Neural cell (in vitro differentiated cells): ENCODE results near the gene CLDN14. TPM values are rescaled to one million over a fixed set of nuclear protein-coding genes. Genes with fewer than 3 reads are reported as not detected.

Source experiments
- H2AFZ ChIP-seq: fragments of 200-600, 300-800 bp; sonication (generic), shearing (Covaris generic); 2 replicates; pipeline ENCODE4 v1.6.0; 2014; ENCODE audit warnings: low read depth, mild to moderate bottlenecking, antibody characterized with exemption, low read length, moderate library complexity
- H3F3A ChIP-seq: fragments of 200-600 bp; shearing (Covaris generic); 2 replicates; pipeline ENCODE4 v1.6.1; 2016; ENCODE audit warnings: mild to moderate bottlenecking, moderate library complexity, mixed read lengths, antibody characterized with exemption, low read length; ENCODE audit not compliant: insufficient read depth, poor library complexity, severe bottlenecking
- H3K27ac ChIP-seq: fragments of 200-600, 300-800 bp; sonication (generic), shearing (Covaris generic); 2 replicates; pipeline ENCODE4 v1.5.1; 2014; ENCODE audit warnings: mild to moderate bottlenecking, low read length, moderate library complexity
- H3K27me3 ChIP-seq: fragments of 300-800, 200-600 bp; sonication (generic), shearing (Covaris generic); 2 replicates; pipeline ENCODE4 v1.6.0; 2014; ENCODE audit warnings: mild to moderate bottlenecking, low read depth, low read length, moderate library complexity; ENCODE audit not compliant: insufficient read depth
- H3K36me3 ChIP-seq: fragments of 300-800, 200-600 bp; sonication (generic), shearing (Covaris generic); 2 replicates; pipeline ENCODE4 v1.5.1; 2014; ENCODE audit warnings: mild to moderate bottlenecking, antibody characterized with exemption, low read length, moderate library complexity; ENCODE audit not compliant: insufficient read depth
- H3K4me2 ChIP-seq: fragments of 300-800, 200-600 bp; sonication (generic), shearing (Covaris generic); 2 replicates; pipeline ENCODE4 v1.6.0; 2014; ENCODE audit warnings: mild to moderate bottlenecking, low read length
- H3K4me3 ChIP-seq: fragments of 300-800, 200-600 bp; sonication (generic), shearing (Covaris generic); 2 replicates; pipeline ENCODE4 v1.5.1; 2014; ENCODE audit warnings: mild to moderate bottlenecking, low read length, moderate library complexity
- H3K79me2 ChIP-seq: fragments of 200-600 bp; shearing (Covaris generic); replicated peaks from 2 replicates; pipeline ENCODE4 v1.6.0; 2014; ENCODE audit warnings: mild to moderate bottlenecking, low read length, moderate library complexity; ENCODE audit not compliant: insufficient read depth
- H3K9ac ChIP-seq: fragments of 300-800, 200-600 bp; sonication (generic), shearing (Covaris generic); 2 replicates; pipeline ENCODE4 v1.6.1; 2016; ENCODE audit warnings: mild to moderate bottlenecking, low read length, mixed read lengths
- H3K9me2 ChIP-seq: fragments of 200-600 bp; shearing (Covaris generic); 2 replicates; pipeline ENCODE4 v1.6.1; 2016; ENCODE audit warnings: mild to moderate bottlenecking, low read length, mixed read lengths; ENCODE audit not compliant: insufficient read depth
- H3K9me3 ChIP-seq: fragments of 200-600, 300-800 bp; sonication (generic), shearing (Covaris generic); 2 replicates; pipeline ENCODE4 v1.6.1; 2016; ENCODE audit warnings: mild to moderate bottlenecking, mixed run types, low read length, moderate library complexity, mixed read lengths
- H4K20me1 ChIP-seq: fragments of 200-600 bp; shearing (Covaris generic); 2 replicates; pipeline ENCODE4 v1.6.1; 2016; ENCODE audit warnings: mild to moderate bottlenecking, mixed run types; ENCODE audit not compliant: insufficient read depth
- CTCF ChIP-seq: fragments of 450-650 bp; IDR thresholded peaks from 2 replicates; pipeline ENCODE4 v1.5.1; 2014; ENCODE audit warnings: antibody characterized with exemption, mild to moderate bottlenecking, moderate library complexity; ENCODE audit not compliant: poor library complexity, severe bottlenecking
- EP300 ChIP-seq: fragments of 450-650 bp; conservative IDR thresholded peaks from 2 replicates; pipeline ENCODE4 v1.6.1; 2014; ENCODE audit warnings: antibody characterized with exemption, mild to moderate bottlenecking, moderate library complexity; ENCODE audit not compliant: poor library complexity, severe bottlenecking
- EZH2 ChIP-seq: fragments of 200-600, 300-800 bp; shearing (Covaris generic), sonication (generic); IDR thresholded peaks from 2 replicates; pipeline ENCODE4 v1.6.1; 2014; ENCODE audit warnings: antibody characterized with exemption, low read length, borderline replicate concordance, mild to moderate bottlenecking; ENCODE audit not compliant: insufficient read depth, poor library complexity, severe bottlenecking
- MXI1 ChIP-seq: fragments of 450-650 bp; conservative IDR thresholded peaks from 2 replicates; pipeline ENCODE4 v1.6.1; 2014; ENCODE audit warnings: antibody characterized with exemption, mild to moderate bottlenecking; ENCODE audit not compliant: poor library complexity, severe bottlenecking
- POLR2AphosphoS5 ChIP-seq: IDR thresholded peaks from 2 replicates; pipeline ENCODE4 v1.6.1; 2012
- RAD21 ChIP-seq: fragments of 450-650 bp; conservative IDR thresholded peaks from 2 replicates; pipeline ENCODE4 v1.6.1; 2014; ENCODE audit warnings: antibody characterized with exemption, mild to moderate bottlenecking, moderate library complexity
- REST ChIP-seq: IDR thresholded peaks from 2 replicates; pipeline ENCODE4 v1.6.1; 2012; ENCODE audit warnings: borderline replicate concordance
- SMC3 ChIP-seq: fragments of 450-650 bp; conservative IDR thresholded peaks from 2 replicates; pipeline ENCODE4 v1.6.1; 2014; ENCODE audit warnings: antibody characterized with exemption, mild to moderate bottlenecking, moderate library complexity; ENCODE audit not compliant: poor library complexity
- TAF1 ChIP-seq: IDR thresholded peaks from 2 replicates; pipeline ENCODE4 v1.6.1; 2012; ENCODE audit warnings: low read depth
- polyA plus RNA-seq: library from polyadenylated mRNA; depleted of rRNA; stranded (reverse); fragments of >200 nt; gene quantifications from 2 replicates; pipeline ENCODE4 v1.2.3, GENCODE V29; 2014

CLDN14 gene
- polyA plus RNA-seq, 1 donor from 2014 or later: not detected

- Histone ChIP-seq H3K9me2 (no peaks in the 10 kb centered on the region), H3K27ac (no peak overlapping the region), H3K4me3 (no peak overlapping the region), H3K27me3 (no peaks in the 10 kb centered on the region), H3F3A (no peaks in the 10 kb centered on the region), H2AFZ (no peak overlapping the region), H4K20me1 (no peaks in the 10 kb centered on the region), H3K4me2 (no peak overlapping the region), H3K36me3 (no peaks in the 10 kb centered on the region), H3K79me2 (no peaks in the 10 kb centered on the region), H3K9me3 (no peaks in the 10 kb centered on the region), H3K9ac (no peak overlapping the region)
- TF ChIP-seq EP300 (no peak), RAD21 (no peak), REST (no peak), POLR2AphosphoS5 (no peak), EZH2 (no peak), TAF1 (no peak), SMC3 (no peak), MXI1 (no peak), CTCF (no peak)
Observed at GRCh38 chr21:36524477-36524876, 44.6 kb upstream of the CLDN14 start.

GRCh38 chr21:36522219-36522808 lies 42.4 kb upstream of the CLDN14 start:
- Histone ChIP-seq H3K27ac (no peak overlapping the region), H2AFZ (no peak overlapping the region), H3K27me3 (no peaks in the 10 kb centered on the region), H4K20me1 (no peaks in the 10 kb centered on the region), H3K9me3 (no peaks in the 10 kb centered on the region), H3K36me3 (no peaks in the 10 kb centered on the region), H3K9ac (no peak overlapping the region), H3F3A (no peaks in the 10 kb centered on the region), H3K4me3 (no peak overlapping the region), H3K79me2 (no peaks in the 10 kb centered on the region), H3K4me2 (no peak overlapping the region), H3K9me2 (no peaks in the 10 kb centered on the region)
- TF ChIP-seq MXI1 (no peak), CTCF (no peak), EP300 (no peak), SMC3 (no peak), TAF1 (no peak), EZH2 (no peak), RAD21 (no peak), REST (no peak), POLR2AphosphoS5 (no peak)
